ENCODE data around the gene SEPTIN1. TPM values are rescaled to one million over a fixed set of nuclear protein-coding genes. Genes with fewer than 3 reads are reported as not detected.
A peak's percentile ranks its signal among the peaks of the same experiment; 100 is the strongest.

Gene SEPTIN1
- total RNA-seq, 2 experiments from 2014 or later = 133 to 181 TPM

GRCh38 chr16:30375864-30376263 lies 6.5 kb downstream of the SEPTIN1 start:
- Histone ChIP-seq H3K9me3 (ENCODE audit: low read length) (no peaks in the 10 kb centered on the region), H3K27ac (ENCODE audit: low read depth, low read length, poor library complexity, severe bottlenecking) (no peak overlapping the region), H3K9me2 (ENCODE audit: insufficient read depth, low read length) (no peaks in the 10 kb centered on the region), H3K4me2 (ENCODE audit: low read length) (no peak overlapping the region), H3K4me3 (ENCODE audit: low read depth, low read length, poor library complexity, severe bottlenecking) (no peak overlapping the region), H2AFZ (ENCODE audit: low read length) (no peak overlapping the region), H3K4me1 (ENCODE audit: insufficient read depth, low read length, poor library complexity, severe bottlenecking) (peaks cover 55% of the 10 kb centered on the region), H4K20me1 (ENCODE audit: insufficient read depth, low read length) (no peaks in the 10 kb centered on the region), H3K79me2 (ENCODE audit: insufficient read depth, low read depth, low read length) (peaks cover 18% of the 10 kb centered on the region; the same call in 1 of the 2 replicates), H3K36me3 (ENCODE audit: insufficient read depth, low read length) (peaks cover 20% of the 10 kb centered on the region)
- DNase-seq (ENCODE audit: low spot score) = no peak
- ChIA-PET POLR2A (no interaction called here), CTCF (ENCODE audit: unreplicated experiment) (no interaction called here)
- no TSS peak for BruUV-seq (replicated peaks)
- TF ChIP-seq EZH2phosphoT487 (IDR thresholded peaks at IDR 0.05; ENCODE audit: borderline replicate concordance, low read depth, low read length) (no peak), CTCF (conservative IDR thresholded peaks at IDR 0.05; ENCODE audit: low read length) (no peak)
- intact Hi-C loops (cut with micrococcal nuclease; ENCODE audit: unreplicated experiment) = loop anchor here (10.0 kb wide), 1 partner anchor 381 kb away; the partner anchor contains the start of genes HIRIP3 and INO80E

- intact Hi-C loops (cut with micrococcal nuclease; ENCODE audit: unreplicated experiment) = loop anchor here (10.0 kb wide), 1 partner anchor 380 kb away; the partner anchor contains the start of genes HIRIP3 and INO80E
- Histone ChIP-seq H3K4me1 (ENCODE audit: insufficient read depth, low read length, poor library complexity, severe bottlenecking) (peaks cover 42% of the 10 kb centered on the region), H2AFZ (ENCODE audit: low read length) (no peak within 1 kb of the TSS), H3K9me2 (ENCODE audit: insufficient read depth, low read length) (no peaks in the 10 kb centered on the region), H4K20me1 (ENCODE audit: insufficient read depth, low read length) (peaks cover 1% of the 10 kb centered on the region), H3K4me3 (ENCODE audit: low read depth, low read length, poor library complexity, severe bottlenecking) (no peak within 1 kb of the TSS), H3K9me3 (ENCODE audit: low read length) (no peaks in the 10 kb centered on the region), H3K79me2 (ENCODE audit: insufficient read depth, low read depth, low read length) (peaks cover 8% of the 10 kb centered on the region), H3K36me3 (ENCODE audit: insufficient read depth, low read length) (peaks cover 7% of the 10 kb centered on the region; the same call in 1 of the 2 replicates), H3K4me2 (ENCODE audit: low read length) (no peak within 1 kb of the TSS), H3K27ac (ENCODE audit: low read depth, low read length, poor library complexity, severe bottlenecking) (no peak within 1 kb of the TSS)
- no TSS peak for BruUV-seq (replicated peaks)
- no peak for DNase-seq (ENCODE audit: low spot score)
- CTCF ChIA-PET (ENCODE audit: unreplicated experiment) = no interaction called here
- TF ChIP-seq CTCF (conservative IDR thresholded peaks at IDR 0.05; ENCODE audit: low read length) = no peak
- no peak for TF ChIP-seq EZH2phosphoT487 (IDR thresholded peaks at IDR 0.05; ENCODE audit: borderline replicate concordance, low read depth, low read length)
- POLR2A ChIA-PET = interaction anchor here (1.2 kb wide), 1 partner anchor 8 kb away, joined by 3 read pairs; the partner anchor contains the start of gene SEPTIN1
Observed at GRCh38 chr16:30374538-30374937, 7.8 kb downstream of the SEPTIN1 start, which contains the start of gene MYL11. Gene MYL11, plus strand, starts transcription at chr16:30374802. Its CDS starts 56 bp downstream, at chr16:30374858.

GRCh38 chr16:30372725-30373124 lies 9.6 kb downstream of the SEPTIN1 start:
- Histone ChIP-seq H3K4me2 (ENCODE audit: low read length) (peak overlapping the region; percentile 86), H3K79me2 (ENCODE audit: insufficient read depth, low read depth, low read length) (peaks cover 22% of the 10 kb centered on the region), H2AFZ (ENCODE audit: low read length) (peak overlapping the region; percentile 4; the same call in 1 of the 2 replicates), H4K20me1 (ENCODE audit: insufficient read depth, low read length) (peaks cover 18% of the 10 kb centered on the region), H3K27ac (ENCODE audit: low read depth, low read length, poor library complexity, severe bottlenecking) (peak overlapping the region; percentile 77), H3K9me3 (ENCODE audit: low read length) (no peaks in the 10 kb centered on the region), H3K36me3 (ENCODE audit: insufficient read depth, low read length) (peaks cover 18% of the 10 kb centered on the region), H3K4me1 (ENCODE audit: insufficient read depth, low read length, poor library complexity, severe bottlenecking) (peaks cover 37% of the 10 kb centered on the region), H3K4me3 (ENCODE audit: low read depth, low read length, poor library complexity, severe bottlenecking) (peak overlapping the region; percentile 63), H3K9me2 (ENCODE audit: insufficient read depth, low read length) (no peaks in the 10 kb centered on the region)
- BruUV-seq (replicated peaks) = no TSS peak
- ChIA-PET CTCF (ENCODE audit: unreplicated experiment) (interaction anchor here (0.6 kb wide), 1 partner anchor 625 kb away, joined by 5 read pairs; no protein-coding TSS in a partner anchor), POLR2A (interaction anchor here (2.3 to 2.6 kb wide), 2 partner anchors 10 to 34 kb away, joined by 14 to 26 read pairs; partner anchors contain the start of genes SEPTIN1 and ZNF771)
- intact Hi-C loops (cut with micrococcal nuclease; ENCODE audit: unreplicated experiment) = loop anchor here (10.0 kb wide), 1 partner anchor 378 kb away; the partner anchor contains the start of genes HIRIP3 and INO80E
- peak; percentile 33 for DNase-seq (ENCODE audit: low spot score)
- no peak for TF ChIP-seq EZH2phosphoT487 (IDR thresholded peaks at IDR 0.05; ENCODE audit: borderline replicate concordance, low read depth, low read length)
- no peak for TF ChIP-seq CTCF (conservative IDR thresholded peaks at IDR 0.05; ENCODE audit: low read length)

Measured in OCI-LY7 (cell line).